Lung (tissue), 11 donors: ENCODE measurements around the gene TARP.
A peak's percentile ranks its signal among the peaks of the same experiment; 100 is the strongest.

Experiments
- ATAC-seq: fragments of 200-7000 bp; cut with Tn5 transposase; one replicate; pipeline ENCODE4 v1.9.1; 2020; ENCODE audit warnings: moderate number of reproducible peaks; ENCODE audit not compliant: insufficient read depth, low FRiP score
- DNase-seq, 3 donors: peaks; one replicate each; pipeline ENCODE4 v3.0.0-alpha.2; 2013 to 2017
- H3K27ac ChIP-seq, 2 donors: one replicate each; pipeline ENCODE4 v1.5.1; 2013; ENCODE audit warnings: mild to moderate bottlenecking in 2 of 2, moderate library complexity in 2 of 2, control low read depth in 1 of 2, inconsistent platforms in 1 of 2, low read depth in 1 of 2, low read length in 1 of 2
- H3K27me3 ChIP-seq, 3 donors: one replicate each; pipeline ENCODE4 v1.5.1; 2013; ENCODE audit warnings: low read length in 2 of 3; ENCODE audit not compliant: control insufficient read depth in 3 of 3, insufficient read depth in 3 of 3
- H3K36me3 ChIP-seq, 4 donors: one replicate each; pipeline ENCODE4 v1.5.1; 2013; ENCODE audit warnings: low read length in 4 of 4, mild to moderate bottlenecking in 1 of 4, moderate library complexity in 1 of 4; ENCODE audit not compliant: control insufficient read depth in 4 of 4, insufficient read depth in 4 of 4
- H3K4me1 ChIP-seq, 5 donors: one replicate each; pipeline ENCODE4 v1.5.1; 2013; ENCODE audit warnings: low read length in 5 of 5, mild to moderate bottlenecking in 2 of 5, moderate library complexity in 1 of 5; ENCODE audit not compliant: control insufficient read depth in 5 of 5, insufficient read depth in 5 of 5
- H3K4me3 ChIP-seq: one replicate; pipeline ENCODE4 v1.5.1; 2013; ENCODE audit warnings: mild to moderate bottlenecking, control low read depth, moderate library complexity
- H3K9ac ChIP-seq, 2 donors: one replicate each; pipeline ENCODE4 v1.5.1; 2013; ENCODE audit warnings: low read length in 2 of 2, control low read depth in 1 of 2; ENCODE audit not compliant: insufficient read depth in 1 of 2
- H3K9me3 ChIP-seq, 4 donors: one replicate each; pipeline ENCODE4 v1.5.1; 2013; ENCODE audit warnings: low read length in 3 of 4, mild to moderate bottlenecking in 1 of 4, moderate library complexity in 1 of 4; ENCODE audit not compliant: control insufficient read depth in 4 of 4, insufficient read depth in 3 of 4
- CTCF ChIP-seq: IDR thresholded peaks from 2 replicates; pipeline ENCODE4 v1.5.1; 2012; ENCODE audit warnings: mild to moderate bottlenecking; ENCODE audit errors: control extremely low read depth, extremely low read depth
- WGBS, 2 donors: extraction: QIAGEN DNeasy Blood & Tissue Kit; methylation state at CpG; one replicate each; pipeline ENCODE4 v1.1.7; 2013; 5-methylcytosine and 5-hydroxymethylcytosine counted together
- donor health status: control.
- donor health status: control.
- donor health status: Bipolar disorder and iron deficiency.
- donor health status: healthy.
- donor health status: DM: yes; HTN: yes; CAD: no.

Gene TARP

GRCh38 chr7:38321515-38321944 is 48.1 kb upstream of the TARP start:
- TF ChIP-seq CTCF, result no peak
- no peak overlapping the region for H3K27ac ChIP-seq
- 61 to 67% methylated on average over 3 of the region's 3 CpGs for WGBS, 2 donors
- no peaks in the 10 kb centered on the region for H3K36me3 ChIP-seq
- DNase-seq (no peak), ATAC-seq (no peak)
- peaks cover 0 to 6% (median 0%) of the 10 kb centered on the region in 5 donors for H3K4me1 ChIP-seq
- no peaks in the 10 kb centered on the region for H3K9me3 ChIP-seq
- H3K4me3 ChIP-seq, result no peak overlapping the region
- no peak overlapping the region for H3K9ac ChIP-seq
- H3K27me3 ChIP-seq, result no peaks in the 10 kb centered on the region

GRCh38 chr7:38321050-38321449 is 47.6 kb upstream of the TARP start:
- H3K9ac ChIP-seq, result no peak overlapping the region
- H3K36me3 ChIP-seq, result no peaks in the 10 kb centered on the region
- H3K27ac ChIP-seq, result no peak overlapping the region
- H3K9me3 ChIP-seq, result no peaks in the 10 kb centered on the region
- TF ChIP-seq CTCF, result no peak
- DNase-seq (no peak), ATAC-seq (no peak)
- H3K4me3 ChIP-seq, result no peak overlapping the region
- peaks cover 0 to 6% (median 0%) of the 10 kb centered on the region in 5 donors for H3K4me1 ChIP-seq
- H3K27me3 ChIP-seq, result no peaks in the 10 kb centered on the region

- TF ChIP-seq CTCF, result no peak
- no peak overlapping the region for H3K9ac ChIP-seq
- ATAC-seq, result no peak
- no peaks in the 10 kb centered on the region for H3K36me3 ChIP-seq
- no peaks in the 10 kb centered on the region for H3K9me3 ChIP-seq
- 45 to 47% methylated on average over 2 of the region's 2 CpGs for WGBS, 2 donors
- H3K4me3 ChIP-seq, result no peak overlapping the region
- no peak overlapping the region for H3K27ac ChIP-seq
- no peak for DNase-seq
- H3K27me3 ChIP-seq, result no peaks in the 10 kb centered on the region
- peaks cover 0 to 6% (median 0%) of the 10 kb centered on the region in 5 donors for H3K4me1 ChIP-seq
Measured at GRCh38 chr7:38319873-38320272, 46.4 kb upstream of the TARP start.

GRCh38 chr7:38318803-38319416 is 45.5 kb upstream of the TARP start:
- peak; percentile 58 for ATAC-seq
- Histone ChIP-seq H3K9me3 (no peaks in the 10 kb centered on the region), H3K36me3 (no peaks in the 10 kb centered on the region), H3K4me1 (peaks cover 0 to 6% (median 0%) of the 10 kb centered on the region in 5 donors), H3K9ac (no peak overlapping the region), H3K27ac (no peak overlapping the region), H3K4me3 (no peak overlapping the region), H3K27me3 (no peaks in the 10 kb centered on the region)
- 10 to 25% methylated on average over 4 of the region's 4 CpGs for WGBS, 2 donors
- DNase-seq, result peak; percentile 28 to 69 (median 53)
- peak; percentile 22 for TF ChIP-seq CTCF
